HG02884 (cell line): ENCODE measurements around the gene PLEKHD1.

Experiments
- ATAC-seq: cut with Tn5 transposase; IDR thresholded peaks from one replicate; pipeline ENCODE4 v1.9.1; 2021; ENCODE audit warnings: mild to moderate bottlenecking, moderate library complexity; ENCODE audit not compliant: unreplicated experiment

PLEKHD1 gene

GRCh38 chr14:69543341-69544115, 59.0 kb downstream of the PLEKHD1 start:
- ATAC-seq = no peak

GRCh38 chr14:69547701-69548348, 63.3 kb downstream of the PLEKHD1 start:
- no peak for ATAC-seq

- ATAC-seq = no peak
These were observed 64.0 kb downstream of the PLEKHD1 start for GRCh38 chr14:69548566-69548965.

GRCh38 chr14:69551511-69551910, 67.0 kb downstream of the PLEKHD1 start:
- no peak for ATAC-seq

- no peak for ATAC-seq
These were observed 68.7 kb downstream of the PLEKHD1 start for GRCh38 chr14:69553252-69553651.

GRCh38 chr14:69554500-69554899, 70.0 kb downstream of the PLEKHD1 start:
- no peak for ATAC-seq

- no peak for ATAC-seq
These were observed 74.2 kb downstream of the PLEKHD1 start for GRCh38 chr14:69558774-69559173.

GRCh38 chr14:69559581-69560011, 75.1 kb downstream of the PLEKHD1 start:
- ATAC-seq = no peak

GRCh38 chr14:69560826-69561225, 76.3 kb downstream of the PLEKHD1 start:
- no peak for ATAC-seq

- ATAC-seq = no peak
These were observed 77.4 kb downstream of the PLEKHD1 start for GRCh38 chr14:69561893-69562292.

- no peak for ATAC-seq
These were observed 83.0 kb downstream of the PLEKHD1 start for GRCh38 chr14:69567563-69567962.

GRCh38 chr14:69569859-69570258, 85.3 kb downstream of the PLEKHD1 start:
- no peak for ATAC-seq

GRCh38 chr14:69570836-69571330, 86.4 kb downstream of the PLEKHD1 start:
- no peak for ATAC-seq

- ATAC-seq = no peak
These were observed 87.0 kb downstream of the PLEKHD1 start for GRCh38 chr14:69571449-69572029.

- no peak for ATAC-seq
These were observed 87.7 kb downstream of the PLEKHD1 start for GRCh38 chr14:69572030-69572840.

GRCh38 chr14:69572841-69573135, 88.3 kb downstream of the PLEKHD1 start:
- ATAC-seq = no peak

- no peak for ATAC-seq
These were observed 88.8 kb downstream of the PLEKHD1 start for GRCh38 chr14:69573205-69573830.

GRCh38 chr14:69573831-69574262, 89.3 kb downstream of the PLEKHD1 start:
- ATAC-seq = no peak

- ATAC-seq = no peak
These were observed 89.9 kb downstream of the PLEKHD1 start, which contains the start of gene CCDC177 for GRCh38 chr14:69574263-69574953. CCDC177 (minus strand) TSS chr14:69574871; CDS start chr14:69573622, 1,249 bp downstream.

GRCh38 chr14:69574954-69575295, 90.4 kb downstream of the PLEKHD1 start:
- no peak for ATAC-seq
